ENCODE data around the gene ADAMTS13. TPM values are rescaled to one million over a fixed set of nuclear protein-coding genes. Genes with fewer than 3 reads are reported as not detected.
A peak's percentile ranks its signal among the peaks of the same experiment; 100 is the strongest.

ADAMTS13 gene
- total and polyA plus RNA-seq, 9 of the 15 experiments (the other 6 are each of a cell fraction or from before 2014, with no cell fraction given): 0.03 to 0.20 (median 0.04) TPM; not detected in 4

GRCh38 chr9:133505901-133506652 lies 83.9 kb downstream of the ADAMTS13 start (continued):
- TF ChIP-seq PRPF4 (IDR thresholded peaks at IDR 0.05; ENCODE audit: insufficient read depth, low read depth, low read length, poor library complexity, severe bottlenecking) (no peak), ZFP36 (IDR thresholded peaks at IDR 0.05; ENCODE audit: low read depth, low read length, partially characterized antibody) (no peak)

- no peaks in the 10 kb centered on the region for H3K79me2 ChIP-seq (ENCODE audit: control insufficient read depth, insufficient read depth, low read length)
- ChIA-PET CTCF (ENCODE audit: low intra/inter-chr PET ratio) (no interaction called here), POLR2A (interaction anchor here (0.6 to 1.5 kb wide), 3 partner anchors 11 to 23 kb away, joined by 3 to 9 read pairs (median 5); partner anchors contain the start of gene MYMK)
- H4K20me1 ChIP-seq (replicated peaks; ENCODE audit: control insufficient read depth, insufficient read depth, low read length): peaks cover 4% of the 10 kb centered on the region; the same call in 1 of the 2 replicates
- no peak overlapping the region for H3K4me2 ChIP-seq (ENCODE audit: insufficient read depth, low read length)
- H3K9me1 ChIP-seq (ENCODE audit: control insufficient read depth, insufficient read depth, low read length): no peaks in the 10 kb centered on the region
- peak; percentile 83 for FAIRE-seq
- peaks cover 21 to 30% of the 10 kb centered on the region in 2 experiments for H3K4me1 ChIP-seq (replicated peaks in 1 of 2; ENCODE audit: control insufficient read depth in 2 of 2, insufficient read depth in 2 of 2, low read length in 2 of 2)
- no peak overlapping the region for H3K27ac ChIP-seq (ENCODE audit: extremely low read depth, low read depth, low read length)
- H2AFZ ChIP-seq (ENCODE audit: low read depth, low read length): no peak overlapping the region
- no peaks in the 10 kb centered on the region; the same call in 1 of the 2 replicates for H3K9me3 ChIP-seq (replicated peaks; ENCODE audit: control insufficient read depth, insufficient read depth, low read depth, low read length)
- intact Hi-C loops (cut with micrococcal nuclease) (no loop called here), in situ Hi-C loops (cut with MboI) (no loop called here)
- H3K36me3 ChIP-seq (ENCODE audit: control insufficient read depth, insufficient read depth, low read length): no peaks in the 10 kb centered on the region
- WGBS (ENCODE audit: insufficient coverage, low coverage, missing lambda C conversion rate): 32% methylated on average over 18 of the region's 18 CpGs
- peak; percentile 82; the same call in 2 of the 3 replicates for ATAC-seq
- peak overlapping the region in 1 of 2 experiments; percentile 62; a peak in 2 of 4 replicates for H3K9ac ChIP-seq (ENCODE audit: insufficient read depth in 1 of 2, low read depth in 2 of 2, low read length in 2 of 2)
- BruUV-seq (replicated peaks): no TSS peak
- H3K27me3 ChIP-seq (ENCODE audit: control insufficient read depth in 2 of 2, insufficient read depth in 2 of 2, low read length in 2 of 2): peaks cover 3 to 21% of the 10 kb centered on the region in 2 experiments; a peak in 3 of 5 replicates
- no peak overlapping the region for H3K4me3 ChIP-seq
- DNase-seq (ENCODE audit: extremely low read depth in 1 of 4, low spot score in 3 of 4): peak in 1 of 4 experiments; percentile 69
- no peak for TF ChIP-seq ZNF143 (CRISPR knock-in tag; IDR thresholded peaks at IDR 0.05)
- peak; percentile 50; the same call in 1 of the 2 replicates for TF ChIP-seq TEAD4 (IDR thresholded peaks at IDR 0.05; ENCODE audit: low read length)
- 0 out of 2 replicates have a peak, but pooled peaks have one; percentile 35 for TF ChIP-seq TEAD4 (CRISPR knock-in tag; IDR thresholded peaks at IDR 0.05; ENCODE audit: borderline replicate concordance)
- TF ChIP-seq ZBTB1 (CRISPR knock-in tag; IDR thresholded peaks at IDR 0.05; ENCODE audit: borderline replicate concordance, low read depth): 0 out of 2 replicates have a peak, but pooled peaks have one; percentile 63
- TF ChIP-seq TCF3 (CRISPR knock-in tag; IDR thresholded peaks at IDR 0.05): peak; percentile 60; the same call in 1 of the 2 replicates
- no peak for TF ChIP-seq NR2C2 (CRISPR knock-in tag; IDR thresholded peaks at IDR 0.05)
- TF ChIP-seq NR2C2 (tag; IDR thresholded peaks at IDR 0.05): peak; percentile 52; the same call in 1 of the 2 replicates
- TF ChIP-seq HMBOX1 (IDR thresholded peaks at IDR 0.05): peak; percentile 78
- TF ChIP-seq CBFA2T3 (IDR thresholded peaks at IDR 0.05): peak; percentile 56
- no peak for TF ChIP-seq PML (IDR thresholded peaks at IDR 0.05; ENCODE audit: low read length)
- no peak for TF ChIP-seq ID3 (CRISPR knock-in tag; IDR thresholded peaks at IDR 0.05)
- TF ChIP-seq ID3 (tag; IDR thresholded peaks at IDR 0.05): 0 out of 2 replicates have a peak, but pooled peaks have one; percentile 32
- no peak for TF ChIP-seq NR2C1 (IDR thresholded peaks at IDR 0.05)
- peak; percentile 38; the same call in 1 of the 2 replicates for TF ChIP-seq NR2C1 (tag; IDR thresholded peaks at IDR 0.05)
- 0 out of 2 replicates have a peak, but pooled peaks have one; percentile 36 for TF ChIP-seq GABPB1 (CRISPR knock-in tag; IDR thresholded peaks at IDR 0.05)
- TF ChIP-seq BRCA1 (IDR thresholded peaks at IDR 0.05): no peak
- TF ChIP-seq BRCA1 (CRISPR knock-in tag; IDR thresholded peaks at IDR 0.05): no peak
- TF ChIP-seq SP1 (CRISPR knock-in tag; IDR thresholded peaks at IDR 0.05): 0 out of 2 replicates have a peak, but pooled peaks have one; percentile 24
These were observed 84.5 kb downstream of the ADAMTS13 start for GRCh38 chr9:133506653-133507038.
